Measurements from ENCODE around the gene CD2AP. TPM values are rescaled to one million over a fixed set of nuclear protein-coding genes. Genes with fewer than 3 reads are reported as not detected.

Gene CD2AP
- total and polyA plus RNA-seq, 4 donors = 14.2 to 104 (median 21.7) TPM

GRCh38 chr6:47457370-47457769 lies 20.2 kb upstream of the CD2AP start:
- ATAC-seq (ENCODE audit: insufficient read depth, low FRiP score) = no peak
- Histone ChIP-seq H3K36me3 (ENCODE audit: control insufficient read depth in 4 of 4, insufficient read depth in 4 of 4, low read length in 4 of 4) (no peaks in the 10 kb centered on the region), H3K9ac (ENCODE audit: insufficient read depth in 1 of 2, low read length in 2 of 2) (no peak overlapping the region), H3K9me3 (ENCODE audit: control insufficient read depth in 4 of 4, insufficient read depth in 3 of 4, low read length in 3 of 4) (no peaks in the 10 kb centered on the region), H3K4me3 (no peak overlapping the region), H3K27ac (ENCODE audit: low read depth in 1 of 2, low read length in 1 of 2) (no peak overlapping the region), H3K27me3 (ENCODE audit: control insufficient read depth in 3 of 3, insufficient read depth in 3 of 3, low read length in 2 of 3) (no peaks in the 10 kb centered on the region), H3K4me1 (ENCODE audit: control insufficient read depth in 5 of 5, insufficient read depth in 5 of 5, low read length in 5 of 5) (no peaks in the 10 kb centered on the region)
- TF ChIP-seq, protein P1, sequence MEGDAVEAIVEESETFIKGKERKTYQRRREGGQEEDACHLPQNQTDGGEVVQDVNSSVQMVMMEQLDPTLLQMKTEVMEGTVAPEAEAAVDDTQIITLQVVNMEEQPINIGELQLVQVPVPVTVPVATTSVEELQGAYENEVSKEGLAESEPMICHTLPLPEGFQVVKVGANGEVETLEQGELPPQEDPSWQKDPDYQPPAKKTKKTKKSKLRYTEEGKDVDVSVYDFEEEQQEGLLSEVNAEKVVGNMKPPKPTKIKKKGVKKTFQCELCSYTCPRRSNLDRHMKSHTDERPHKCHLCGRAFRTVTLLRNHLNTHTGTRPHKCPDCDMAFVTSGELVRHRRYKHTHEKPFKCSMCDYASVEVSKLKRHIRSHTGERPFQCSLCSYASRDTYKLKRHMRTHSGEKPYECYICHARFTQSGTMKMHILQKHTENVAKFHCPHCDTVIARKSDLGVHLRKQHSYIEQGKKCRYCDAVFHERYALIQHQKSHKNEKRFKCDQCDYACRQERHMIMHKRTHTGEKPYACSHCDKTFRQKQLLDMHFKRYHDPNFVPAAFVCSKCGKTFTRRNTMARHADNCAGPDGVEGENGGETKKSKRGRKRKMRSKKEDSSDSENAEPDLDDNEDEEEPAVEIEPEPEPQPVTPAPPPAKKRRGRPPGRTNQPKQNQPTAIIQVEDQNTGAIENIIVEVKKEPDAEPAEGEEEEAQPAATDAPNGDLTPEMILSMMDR (IDR thresholded peaks at IDR 0.05; ENCODE audit: control extremely low read depth, extremely low read depth) = no peak
- DNase-seq = no peak
- WGBS, 2 donors = 94% methylated on average over 2 of the region's 2 CpGs

- 67 to 81% methylated on average over 1 of the region's 1 CpG for WGBS, 2 donors
- no peak for ATAC-seq (ENCODE audit: insufficient read depth, low FRiP score)
These were observed 13.5 kb upstream of the CD2AP start for GRCh38 chr6:47464052-47464451.

DNA sequence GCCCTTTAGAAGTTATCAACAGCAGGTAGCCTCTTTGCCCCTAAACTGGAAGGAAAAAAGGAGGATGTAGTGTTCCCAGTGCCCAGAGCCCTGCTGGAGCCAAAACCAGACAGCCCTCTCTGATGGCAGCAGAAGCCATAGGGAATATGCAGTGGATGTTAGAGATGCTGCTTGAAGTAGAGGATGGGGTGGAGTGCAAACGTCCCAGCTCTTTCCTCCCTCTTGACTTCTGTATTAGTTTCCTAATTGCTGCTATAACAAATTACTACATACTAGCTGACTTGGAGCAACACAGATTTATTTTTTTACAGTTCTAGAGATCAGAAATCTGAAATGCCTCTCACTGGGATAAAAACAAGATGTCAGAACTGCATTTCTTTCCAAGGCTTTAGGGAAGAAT lies 12.5 kb upstream of the CD2AP start:
- TF ChIP-seq, protein P1 (IDR thresholded peaks at IDR 0.05; ENCODE audit: control extremely low read depth, extremely low read depth) = no peak
- 80 to 81% methylated on average over 1 of the region's 1 CpG for WGBS, 2 donors

More at GRCh38 chr6:47464052-47464451, 13.5 kb upstream of the CD2AP start:
- Histone ChIP-seq H3K4me1 (ENCODE audit: control insufficient read depth in 5 of 5, insufficient read depth in 5 of 5, low read length in 5 of 5) (no peaks in the 10 kb centered on the region), H3K9ac (ENCODE audit: insufficient read depth in 1 of 2, low read length in 2 of 2) (no peak overlapping the region), H3K27me3 (ENCODE audit: control insufficient read depth in 3 of 3, insufficient read depth in 3 of 3, low read length in 2 of 3) (no peaks in the 10 kb centered on the region), H3K4me3 (no peak overlapping the region), H3K36me3 (ENCODE audit: control insufficient read depth in 4 of 4, insufficient read depth in 4 of 4, low read length in 4 of 4) (no peaks in the 10 kb centered on the region), H3K27ac (ENCODE audit: low read depth in 1 of 2, low read length in 1 of 2) (no peak overlapping the region), H3K9me3 (ENCODE audit: control insufficient read depth in 4 of 4, insufficient read depth in 3 of 4, low read length in 3 of 4) (no peaks in the 10 kb centered on the region)
- peak in 1 of 3 donors; percentile 6 for DNase-seq
- TF ChIP-seq, protein P1 (IDR thresholded peaks at IDR 0.05; ENCODE audit: control extremely low read depth, extremely low read depth) = no peak

DNA sequence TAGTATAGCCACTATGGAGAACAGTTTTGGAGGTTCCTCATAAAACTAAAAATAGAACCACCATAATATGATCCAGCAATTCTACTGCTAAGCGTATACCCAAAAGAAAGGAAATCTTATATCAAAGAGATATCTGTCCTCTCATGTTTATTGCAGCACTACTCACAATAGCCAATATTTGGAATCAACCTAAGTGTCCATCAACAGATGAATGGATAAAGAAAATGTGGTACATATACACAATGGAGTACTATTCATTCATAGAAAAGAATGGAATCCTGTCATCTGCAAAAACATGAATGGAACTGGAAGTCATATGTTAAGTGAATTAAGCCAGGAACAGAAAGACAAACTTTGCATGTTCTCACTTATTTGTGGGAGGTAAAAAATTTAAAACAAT lies 5.7 kb upstream of the CD2AP start:
- Histone ChIP-seq H3K27ac (ENCODE audit: low read depth in 1 of 2, low read length in 1 of 2) (no peak overlapping the region), H3K36me3 (ENCODE audit: control insufficient read depth in 4 of 4, insufficient read depth in 4 of 4, low read length in 4 of 4) (no peaks in the 10 kb centered on the region), H3K4me1 (ENCODE audit: control insufficient read depth in 5 of 5, insufficient read depth in 5 of 5, low read length in 5 of 5) (peaks cover 0 to 8% (median 0%) of the 10 kb centered on the region in 5 donors), H3K4me3 (no peak overlapping the region), H3K9me3 (ENCODE audit: control insufficient read depth in 4 of 4, insufficient read depth in 3 of 4, low read length in 3 of 4) (peaks cover 0 to 3% (median 0%) of the 10 kb centered on the region in 4 donors), H3K9ac (ENCODE audit: insufficient read depth in 1 of 2, low read length in 2 of 2) (no peak overlapping the region), H3K27me3 (ENCODE audit: control insufficient read depth in 3 of 3, insufficient read depth in 3 of 3, low read length in 2 of 3) (no peaks in the 10 kb centered on the region)
- TF ChIP-seq, protein P1 (IDR thresholded peaks at IDR 0.05; ENCODE audit: control extremely low read depth, extremely low read depth) = no peak
- no peak for ATAC-seq (ENCODE audit: insufficient read depth, low FRiP score)
- no peak for DNase-seq
- WGBS, 2 donors = 75 to 77% methylated on average over 1 of the region's 1 CpG

More for the DNA sequence above, 12.5 kb upstream of the CD2AP start:
- ATAC-seq (ENCODE audit: insufficient read depth, low FRiP score) (no peak), DNase-seq (no peak)
- H3K9ac ChIP-seq (ENCODE audit: insufficient read depth in 1 of 2, low read length in 2 of 2) = no peak overlapping the region
- no peaks in the 10 kb centered on the region for H3K9me3 ChIP-seq (ENCODE audit: control insufficient read depth in 4 of 4, insufficient read depth in 3 of 4, low read length in 3 of 4)
- no peaks in the 10 kb centered on the region for H3K27me3 ChIP-seq (ENCODE audit: control insufficient read depth in 3 of 3, insufficient read depth in 3 of 3, low read length in 2 of 3)
- no peak overlapping the region for H3K27ac ChIP-seq (ENCODE audit: low read depth in 1 of 2, low read length in 1 of 2)
- no peaks in the 10 kb centered on the region for H3K36me3 ChIP-seq (ENCODE audit: control insufficient read depth in 4 of 4, insufficient read depth in 4 of 4, low read length in 4 of 4)
- no peaks in the 10 kb centered on the region for H3K4me1 ChIP-seq (ENCODE audit: control insufficient read depth in 5 of 5, insufficient read depth in 5 of 5, low read length in 5 of 5)
- no peak overlapping the region for H3K4me3 ChIP-seq

All from lung (tissue), 12 donors.